Measurements from ENCODE around the gene CDH4.

DNA sequence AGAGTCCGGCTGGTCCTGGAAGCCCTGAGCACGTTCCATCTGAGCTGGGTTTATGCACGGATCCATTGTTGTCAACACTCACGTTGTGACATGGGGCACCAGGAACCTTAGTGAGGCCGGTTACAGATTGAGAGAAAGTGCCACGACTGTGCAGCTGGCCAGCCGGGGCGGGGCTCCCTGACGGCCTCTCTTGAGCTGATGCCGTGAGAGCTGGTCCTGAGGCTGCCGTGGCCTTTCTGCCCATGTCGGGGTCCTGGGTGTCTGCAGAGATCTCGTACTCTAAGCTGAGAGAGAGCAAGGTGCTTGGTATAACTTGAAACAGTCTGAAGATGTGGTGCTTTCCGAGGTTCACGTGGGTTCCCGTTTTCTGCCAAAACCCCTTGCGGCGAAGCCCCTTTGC, 10.0 kb downstream of the CDH4 start:
- TF ChIP-seq CTCF (IDR thresholded peaks at IDR 0.05) (no peak), POLR2A (IDR thresholded peaks at IDR 0.05) (no peak), EP300 (IDR thresholded peaks at IDR 0.05) (no peak)

All from ovary (tissue), 3 donors.